KG1 (cell line): ENCODE results near the gene CCDC18.
"Not testable (repeated sequence)": the region's sequence is repeated elsewhere in the genome, so short reads cannot be mapped to it uniquely, and the experiment has no call there.

Source experiments
- DNase-seq: peaks from one replicate; lab custom pipeline; 2025; lab: John Stamatoyannopoulos, UW

The CCDC18 gene

GRCh38 chr1:93180723-93181613, at the start of gene CCDC18:
TSS of gene CCDC18 (plus strand) at chr1:93180724. CDS start at chr1:93183362, 2,638 bp downstream.
- peak; percentile 62 for DNase-seq

- no peak for DNase-seq
These were observed 47.9 kb upstream of the CCDC18 start for GRCh38 chr1:93132638-93133037.

- DNase-seq, result no peak
These were observed 44.1 kb upstream of the CCDC18 start for GRCh38 chr1:93136445-93136844.

- no peak for DNase-seq
These were observed 42.8 kb upstream of the CCDC18 start for GRCh38 chr1:93137604-93138292.

GRCh38 chr1:93140106-93140505, 40.4 kb upstream of the CCDC18 start:
- DNase-seq, result no peak

- no peak for DNase-seq
These were observed 38.4 kb upstream of the CCDC18 start for GRCh38 chr1:93142161-93142560.

GRCh38 chr1:93143136-93143535, 37.4 kb upstream of the CCDC18 start:
- DNase-seq, result no peak

- no peak for DNase-seq
These were observed 36.8 kb upstream of the CCDC18 start for GRCh38 chr1:93143769-93144168.

- DNase-seq, result no peak
These were observed 32.5 kb upstream of the CCDC18 start for GRCh38 chr1:93148001-93148400.

- DNase-seq, result no peak
These were observed 29.8 kb upstream of the CCDC18 start for GRCh38 chr1:93150729-93151128.

GRCh38 chr1:93151474-93151873, 29.1 kb upstream of the CCDC18 start:
- no peak for DNase-seq

- DNase-seq, result no peak
These were observed 27.7 kb upstream of the CCDC18 start for GRCh38 chr1:93152835-93153234.

GRCh38 chr1:93154898-93155297, 25.6 kb upstream of the CCDC18 start:
- DNase-seq, result no peak

- DNase-seq, result no peak
These were observed 25.2 kb upstream of the CCDC18 start for GRCh38 chr1:93155335-93155734.

GRCh38 chr1:93159337-93159736, 21.2 kb upstream of the CCDC18 start:
- DNase-seq, result no peak

GRCh38 chr1:93163314-93163713, 17.2 kb upstream of the CCDC18 start:
- not testable (repeated sequence) for DNase-seq

GRCh38 chr1:93164816-93165215, 15.7 kb upstream of the CCDC18 start:
- DNase-seq, result no peak

- not testable (repeated sequence) for DNase-seq
These were observed 14.6 kb upstream of the CCDC18 start for GRCh38 chr1:93165895-93166294.

- no peak for DNase-seq
These were observed 13.5 kb upstream of the CCDC18 start for GRCh38 chr1:93167006-93167405.

- DNase-seq, result not testable (repeated sequence)
These were observed 10.3 kb upstream of the CCDC18 start for GRCh38 chr1:93170141-93170678.

- no peak for DNase-seq
These were observed 8.9 kb upstream of the CCDC18 start for GRCh38 chr1:93171549-93172034.

- no peak for DNase-seq
These were observed 7.7 kb upstream of the CCDC18 start for GRCh38 chr1:93172778-93173177.

GRCh38 chr1:93174638-93175037, 5.9 kb upstream of the CCDC18 start:
- not testable (repeated sequence) for DNase-seq
